OCI-LY1 (cell line): Measurements from ENCODE around the gene PTPRT.
"Not testable (repeated sequence)": the region's sequence is repeated elsewhere in the genome, so short reads cannot be mapped to it uniquely, and the experiment has no call there.

Experiments
- H2AFZ ChIP-seq: fragments of 200-600 bp; sonication (generic), shearing (Covaris generic); 2 replicates; pipeline ENCODE4 v1.6.0; 2014; ENCODE audit warnings: antibody characterized with exemption, mild to moderate bottlenecking, low read length
- H3F3A ChIP-seq: fragments of 200-600 bp; sonication (generic), shearing (Covaris generic); 2 replicates; pipeline ENCODE4 v1.6.0; 2014; ENCODE audit warnings: mild to moderate bottlenecking, antibody characterized with exemption, low read length, moderate library complexity; ENCODE audit not compliant: insufficient read depth
- H3K27ac ChIP-seq: fragments of 200-600 bp; sonication (generic); 2 replicates; pipeline ENCODE4 v1.5.1; 2014; ENCODE audit warnings: low read length, mixed run types, mild to moderate bottlenecking, low read depth; ENCODE audit not compliant: poor library complexity, severe bottlenecking
- H3K27me3 ChIP-seq: fragments of 200-600 bp; sonication (generic); 2 replicates; pipeline ENCODE4 v1.6.0; 2014; ENCODE audit warnings: antibody characterized with exemption, mild to moderate bottlenecking, low read length, moderate library complexity; ENCODE audit not compliant: insufficient read depth
- H3K36me3 ChIP-seq: fragments of 200-600 bp; sonication (generic); 2 replicates; pipeline ENCODE4 v1.6.1; 2014; ENCODE audit warnings: mild to moderate bottlenecking, antibody characterized with exemption, low read length, moderate library complexity, mixed read lengths; ENCODE audit not compliant: insufficient read depth
- H3K4me1 ChIP-seq: fragments of 200-600 bp; sonication (generic); 2 replicates; pipeline ENCODE4 v1.5.1; 2014; ENCODE audit warnings: mild to moderate bottlenecking, low read length, moderate library complexity; ENCODE audit not compliant: insufficient read depth, severe bottlenecking
- H3K4me2 ChIP-seq: fragments of 200-600 bp; sonication (generic), shearing (Covaris generic); 2 replicates; pipeline ENCODE4 v1.6.1; 2014; ENCODE audit warnings: low read length
- H3K4me3 ChIP-seq: fragments of 200-600 bp; sonication (generic); 2 replicates; pipeline ENCODE4 v1.5.1; 2014; ENCODE audit warnings: low read length, low read depth, mild to moderate bottlenecking, mixed read lengths; ENCODE audit not compliant: poor library complexity, severe bottlenecking
- H3K79me2 ChIP-seq: fragments of 200-600 bp; shearing (Covaris generic); 2 replicates; pipeline ENCODE4 v1.6.1; 2016; ENCODE audit warnings: mixed run types, low read length, mixed read lengths; ENCODE audit not compliant: insufficient read depth
- H3K9ac ChIP-seq: fragments of 200-600 bp; sonication (generic), shearing (Covaris generic); 2 replicates; pipeline ENCODE4 v1.6.1; 2014; ENCODE audit warnings: mild to moderate bottlenecking, low read length, mixed read lengths
- H3K9me2 ChIP-seq: fragments of 200-600 bp; sonication (generic), shearing (Covaris generic); 2 replicates; pipeline ENCODE4 v1.6.1; 2014; ENCODE audit warnings: low read depth, mild to moderate bottlenecking, low read length, mixed read lengths
- H3K9me3 ChIP-seq: fragments of 200-600 bp; shearing (Covaris generic); 2 replicates; pipeline ENCODE4 v1.6.1; 2014; ENCODE audit warnings: low read length, mixed read lengths
- H4K20me1 ChIP-seq: fragments of 200-600 bp; sonication (generic), shearing (Covaris generic); 2 replicates; pipeline ENCODE4 v1.6.0; 2016; ENCODE audit warnings: mild to moderate bottlenecking, low read length; ENCODE audit not compliant: insufficient read depth
- EZH2 ChIP-seq: fragments of 200-600 bp; sonication (generic), shearing (Covaris generic); IDR thresholded peaks from 2 replicates; pipeline ENCODE4 v1.8.0; 2017; ENCODE audit warnings: borderline replicate concordance, mixed run types, mild to moderate bottlenecking, antibody characterized with exemption, low read length, moderate library complexity, mixed read lengths
- TF ChIP-seq, protein P1 (sequence below): fragments of 200-600 bp; sonication (generic), shearing (Covaris generic); IDR thresholded peaks from 2 replicates; pipeline ENCODE4 v1.5.1; 2017; ENCODE audit warnings: mild to moderate bottlenecking, antibody characterized with exemption, low read length, moderate library complexity, mixed read lengths

The PTPRT gene

DNA sequence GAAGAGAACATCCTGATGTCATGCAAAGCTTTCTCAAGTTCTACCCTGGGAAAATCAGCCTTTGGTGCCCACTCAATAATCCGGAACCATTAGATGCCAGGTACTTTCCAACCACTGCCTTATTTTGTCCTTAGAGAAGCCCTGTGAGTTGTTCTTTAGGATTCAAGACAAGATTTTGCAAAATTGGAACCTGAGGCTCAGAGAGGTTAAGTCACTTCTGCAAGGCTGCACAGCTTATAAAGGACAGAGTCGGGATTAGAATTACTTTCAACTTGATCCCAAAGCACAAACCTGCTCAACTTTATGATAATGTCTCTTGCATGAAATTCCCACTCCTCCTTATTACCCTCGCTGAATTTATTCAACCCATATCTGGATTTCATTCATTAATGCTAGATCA lies 287.2 kb downstream of the PTPRT start:
- no peak for TF ChIP-seq EZH2
- TF ChIP-seq, protein P1, sequence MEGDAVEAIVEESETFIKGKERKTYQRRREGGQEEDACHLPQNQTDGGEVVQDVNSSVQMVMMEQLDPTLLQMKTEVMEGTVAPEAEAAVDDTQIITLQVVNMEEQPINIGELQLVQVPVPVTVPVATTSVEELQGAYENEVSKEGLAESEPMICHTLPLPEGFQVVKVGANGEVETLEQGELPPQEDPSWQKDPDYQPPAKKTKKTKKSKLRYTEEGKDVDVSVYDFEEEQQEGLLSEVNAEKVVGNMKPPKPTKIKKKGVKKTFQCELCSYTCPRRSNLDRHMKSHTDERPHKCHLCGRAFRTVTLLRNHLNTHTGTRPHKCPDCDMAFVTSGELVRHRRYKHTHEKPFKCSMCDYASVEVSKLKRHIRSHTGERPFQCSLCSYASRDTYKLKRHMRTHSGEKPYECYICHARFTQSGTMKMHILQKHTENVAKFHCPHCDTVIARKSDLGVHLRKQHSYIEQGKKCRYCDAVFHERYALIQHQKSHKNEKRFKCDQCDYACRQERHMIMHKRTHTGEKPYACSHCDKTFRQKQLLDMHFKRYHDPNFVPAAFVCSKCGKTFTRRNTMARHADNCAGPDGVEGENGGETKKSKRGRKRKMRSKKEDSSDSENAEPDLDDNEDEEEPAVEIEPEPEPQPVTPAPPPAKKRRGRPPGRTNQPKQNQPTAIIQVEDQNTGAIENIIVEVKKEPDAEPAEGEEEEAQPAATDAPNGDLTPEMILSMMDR: no peak

DNA sequence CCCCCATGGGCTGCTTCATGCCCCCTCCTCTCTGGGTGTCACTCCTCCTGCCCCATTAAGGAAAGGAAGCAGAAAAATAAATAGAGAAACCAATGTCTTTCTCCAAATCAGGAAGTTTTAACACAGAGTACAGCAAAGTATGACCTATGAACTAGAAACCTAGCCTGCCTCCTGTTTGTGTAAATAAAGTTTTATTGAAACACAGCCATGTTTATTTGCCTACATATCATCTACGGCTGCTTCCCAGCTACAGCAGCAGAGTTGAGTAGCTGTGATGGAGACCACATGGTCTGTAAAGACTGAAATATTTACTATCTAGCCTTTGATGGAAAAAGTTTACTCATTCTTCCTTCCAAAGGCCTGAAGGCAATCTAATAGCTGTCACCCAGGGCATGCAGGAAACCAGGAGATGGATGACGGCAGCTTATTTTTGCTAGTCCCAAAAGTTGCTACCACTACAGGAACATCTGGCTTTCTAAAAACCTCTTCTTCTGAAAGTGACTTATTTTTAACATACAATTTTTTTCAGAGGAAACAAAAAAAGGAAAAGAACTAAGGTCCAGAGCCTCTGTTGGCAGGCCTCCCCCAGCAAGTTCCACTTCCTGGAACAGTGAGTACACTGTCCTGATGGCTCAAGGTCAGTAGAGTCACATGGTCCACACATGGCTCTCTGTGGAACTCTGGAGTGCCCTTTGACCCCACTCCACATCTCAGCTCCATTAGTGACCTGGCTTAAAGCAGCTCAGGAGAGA lies 287.8 kb downstream of the PTPRT start:
- no peaks in the 10 kb centered on the region for H3K4me1 ChIP-seq
- H3K4me2 ChIP-seq: no peak overlapping the region
- no peak overlapping the region for H3K4me3 ChIP-seq
- no peaks in the 10 kb centered on the region for H3K36me3 ChIP-seq
- no peak overlapping the region for H3K27ac ChIP-seq
- TF ChIP-seq, protein P1: no peak
- TF ChIP-seq EZH2: no peak
- H3K9me3 ChIP-seq: no peaks in the 10 kb centered on the region
- H3F3A ChIP-seq: no peaks in the 10 kb centered on the region
- no peaks in the 10 kb centered on the region for H3K79me2 ChIP-seq
- H3K9ac ChIP-seq: no peak overlapping the region
- no peaks in the 10 kb centered on the region for H3K27me3 ChIP-seq
- no peak overlapping the region for H2AFZ ChIP-seq
- no peaks in the 10 kb centered on the region for H4K20me1 ChIP-seq
- H3K9me2 ChIP-seq: no peaks in the 10 kb centered on the region

More for the DNA sequence above, 287.2 kb downstream of the PTPRT start:
- Histone ChIP-seq H2AFZ (no peak overlapping the region), H3K4me1 (no peaks in the 10 kb centered on the region), H4K20me1 (no peaks in the 10 kb centered on the region), H3K27me3 (no peaks in the 10 kb centered on the region), H3K4me2 (no peak overlapping the region), H3K79me2 (no peaks in the 10 kb centered on the region), H3F3A (no peaks in the 10 kb centered on the region), H3K9ac (no peak overlapping the region), H3K9me3 (no peaks in the 10 kb centered on the region), H3K4me3 (no peak overlapping the region), H3K27ac (no peak overlapping the region), H3K9me2 (no peaks in the 10 kb centered on the region), H3K36me3 (no peaks in the 10 kb centered on the region)

- not testable (repeated sequence) for H4K20me1 ChIP-seq, H3K9me3 ChIP-seq, H2AFZ ChIP-seq, H3K4me1 ChIP-seq, H3K36me3 ChIP-seq, H3K9ac ChIP-seq, H3K27ac ChIP-seq, H3K79me2 ChIP-seq, H3K27me3 ChIP-seq, H3K4me3 ChIP-seq, H3K4me2 ChIP-seq, H3K9me2 ChIP-seq, H3F3A ChIP-seq
Observed at GRCh38 chr20:42900764-42901163, 288.9 kb downstream of the PTPRT start.

- Histone ChIP-seq H3K27ac (no peak overlapping the region), H4K20me1 (no peaks in the 10 kb centered on the region), H2AFZ (no peak overlapping the region), H3K9me2 (no peaks in the 10 kb centered on the region), H3K4me2 (no peak overlapping the region), H3F3A (no peaks in the 10 kb centered on the region), H3K79me2 (no peaks in the 10 kb centered on the region), H3K27me3 (no peaks in the 10 kb centered on the region), H3K4me1 (no peaks in the 10 kb centered on the region), H3K9ac (no peak overlapping the region), H3K4me3 (no peak overlapping the region), H3K9me3 (no peaks in the 10 kb centered on the region), H3K36me3 (no peaks in the 10 kb centered on the region)
- TF ChIP-seq, protein P1: no peak
- no peak for TF ChIP-seq EZH2
Observed at GRCh38 chr20:42895020-42895419, 294.7 kb downstream of the PTPRT start.
